Activated CD4-positive, alpha-beta T cell treated with anti-CD3 and anti-CD28 coated beads, Interleukin-2, Interleukin-6, amounts not matched to agents 100 ng/mL and 50 ng/mL, durations not matched to agents 16 hours and 8 hours (primary cell): Measurements from ENCODE around the gene NPIPB4.
"Not testable (repeated sequence)": the region's sequence is repeated elsewhere in the genome, so short reads cannot be mapped to it uniquely, and the experiment has no call there.

Experiments used
- DNase-seq: peaks from one replicate; pipeline ENCODE4 v3.0.0-alpha.2; 2020

NPIPB4 gene

GRCh38 chr16:21857656-21858055 is at the start of gene NPIPB4:
Gene NPIPB4 (minus strand): TSS chr16:21857756. CDS start chr16:21857378, 378 bp downstream.
- DNase-seq: not testable (repeated sequence)

GRCh38 chr16:21898998-21899397 is 41.4 kb upstream of the NPIPB4 start:
- DNase-seq: not testable (repeated sequence)

- peak; percentile 11 for DNase-seq
Measured at GRCh38 chr16:21881988-21882387, 24.4 kb upstream of the NPIPB4 start.

GRCh38 chr16:21837186-21837585 is 20.4 kb downstream of the NPIPB4 start:
- DNase-seq: not testable (repeated sequence)

GRCh38 chr16:21836334-21836733 is 21.2 kb downstream of the NPIPB4 start:
- DNase-seq: not testable (repeated sequence)

GRCh38 chr16:21835747-21836146 is 21.8 kb downstream of the NPIPB4 start:
- DNase-seq: not testable (repeated sequence)

GRCh38 chr16:21834211-21834610 is 23.3 kb downstream of the NPIPB4 start:
- DNase-seq: not testable (repeated sequence)

GRCh38 chr16:21829929-21830328 is 27.6 kb downstream of the NPIPB4 start:
- not testable (repeated sequence) for DNase-seq

GRCh38 chr16:21826067-21826706 is 31.4 kb downstream of the NPIPB4 start:
- DNase-seq: not testable (repeated sequence)

GRCh38 chr16:21825526-21825925 is 32.0 kb downstream of the NPIPB4 start:
- DNase-seq: not testable (repeated sequence)

GRCh38 chr16:21823258-21823657 is 34.3 kb downstream of the NPIPB4 start:
- DNase-seq: not testable (repeated sequence)

- DNase-seq: not testable (repeated sequence)
Measured at GRCh38 chr16:21820908-21821465, 36.6 kb downstream of the NPIPB4 start.

- DNase-seq: peak; percentile 87
Measured at GRCh38 chr16:21820028-21820907, 37.3 kb downstream of the NPIPB4 start.

GRCh38 chr16:21819617-21820016 is 37.9 kb downstream of the NPIPB4 start:
- not testable (repeated sequence) for DNase-seq

GRCh38 chr16:21817012-21817411 is 40.5 kb downstream of the NPIPB4 start:
- DNase-seq: not testable (repeated sequence)

GRCh38 chr16:21815694-21816093 is 41.9 kb downstream of the NPIPB4 start:
- DNase-seq: not testable (repeated sequence)

- DNase-seq: not testable (repeated sequence)
Measured at GRCh38 chr16:21802375-21802663, 55.2 kb downstream of the NPIPB4 start.

- peak; percentile 20 for DNase-seq
Measured at GRCh38 chr16:21801538-21802374, 55.8 kb downstream of the NPIPB4 start.

GRCh38 chr16:21798601-21799000 is 59.0 kb downstream of the NPIPB4 start:
- DNase-seq: not testable (repeated sequence)

- DNase-seq: not testable (repeated sequence)
Measured at GRCh38 chr16:21793310-21793709, 64.2 kb downstream of the NPIPB4 start.

- DNase-seq: peak; percentile 23
Measured at GRCh38 chr16:21790506-21790905, 67.0 kb downstream of the NPIPB4 start.
